ENCODE results near the gene EGFR.
A peak's percentile ranks its signal among the peaks of the same experiment; 100 is the strongest.

The EGFR gene

DNA sequence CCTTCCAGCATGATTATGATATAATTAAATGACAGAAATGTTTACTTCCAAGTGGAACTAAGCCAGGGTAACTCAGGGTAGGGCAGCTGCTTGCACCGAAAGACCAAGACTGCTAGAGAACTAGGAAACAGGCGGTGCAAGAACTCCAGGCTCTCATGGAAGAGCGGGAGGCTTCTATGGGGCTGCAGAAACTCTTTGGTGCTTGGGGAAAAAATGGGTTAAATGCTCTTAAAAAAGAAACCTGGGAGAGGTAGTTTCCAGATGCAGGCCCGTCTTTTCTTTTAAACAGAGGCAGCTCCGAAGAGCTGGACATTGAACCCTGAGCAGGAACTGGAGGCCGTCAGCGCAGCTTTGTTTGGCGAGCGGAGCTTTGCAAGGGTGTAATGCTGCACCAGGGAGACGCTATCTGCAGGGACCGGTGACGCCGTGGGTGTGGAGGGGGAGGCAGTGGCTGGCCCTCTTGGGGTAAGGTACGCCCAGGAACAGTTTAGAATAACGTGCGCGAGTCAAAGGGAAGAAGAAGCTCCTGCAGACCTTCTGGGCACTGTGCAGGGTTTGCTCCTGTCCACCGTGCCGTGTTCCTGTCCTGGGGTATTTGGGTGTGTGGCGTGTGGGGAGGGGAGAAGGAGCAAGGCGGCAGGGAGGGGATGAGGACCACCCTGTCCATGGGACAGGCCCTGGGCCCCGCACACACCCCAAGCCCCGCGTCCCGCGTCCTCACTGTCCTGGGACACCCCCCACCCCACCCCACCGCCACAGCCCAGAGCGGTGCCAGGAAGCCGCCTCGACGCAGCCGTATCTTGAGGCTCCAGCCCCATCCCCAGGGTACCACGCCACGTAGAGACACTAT lies 59.0 kb downstream of the EGFR start:
- DNase-seq (ENCODE audit: low read depth), result no peak
- TF ChIP-seq, protein P1, sequence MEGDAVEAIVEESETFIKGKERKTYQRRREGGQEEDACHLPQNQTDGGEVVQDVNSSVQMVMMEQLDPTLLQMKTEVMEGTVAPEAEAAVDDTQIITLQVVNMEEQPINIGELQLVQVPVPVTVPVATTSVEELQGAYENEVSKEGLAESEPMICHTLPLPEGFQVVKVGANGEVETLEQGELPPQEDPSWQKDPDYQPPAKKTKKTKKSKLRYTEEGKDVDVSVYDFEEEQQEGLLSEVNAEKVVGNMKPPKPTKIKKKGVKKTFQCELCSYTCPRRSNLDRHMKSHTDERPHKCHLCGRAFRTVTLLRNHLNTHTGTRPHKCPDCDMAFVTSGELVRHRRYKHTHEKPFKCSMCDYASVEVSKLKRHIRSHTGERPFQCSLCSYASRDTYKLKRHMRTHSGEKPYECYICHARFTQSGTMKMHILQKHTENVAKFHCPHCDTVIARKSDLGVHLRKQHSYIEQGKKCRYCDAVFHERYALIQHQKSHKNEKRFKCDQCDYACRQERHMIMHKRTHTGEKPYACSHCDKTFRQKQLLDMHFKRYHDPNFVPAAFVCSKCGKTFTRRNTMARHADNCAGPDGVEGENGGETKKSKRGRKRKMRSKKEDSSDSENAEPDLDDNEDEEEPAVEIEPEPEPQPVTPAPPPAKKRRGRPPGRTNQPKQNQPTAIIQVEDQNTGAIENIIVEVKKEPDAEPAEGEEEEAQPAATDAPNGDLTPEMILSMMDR (conservative IDR thresholded peaks at IDR 0.05; ENCODE audit: control insufficient read depth, insufficient read depth, low read depth, low read length), result no peak
- no peak overlapping the region for H3K4me3 ChIP-seq (ENCODE audit: control insufficient read depth, low read depth, low read length)

DNA sequence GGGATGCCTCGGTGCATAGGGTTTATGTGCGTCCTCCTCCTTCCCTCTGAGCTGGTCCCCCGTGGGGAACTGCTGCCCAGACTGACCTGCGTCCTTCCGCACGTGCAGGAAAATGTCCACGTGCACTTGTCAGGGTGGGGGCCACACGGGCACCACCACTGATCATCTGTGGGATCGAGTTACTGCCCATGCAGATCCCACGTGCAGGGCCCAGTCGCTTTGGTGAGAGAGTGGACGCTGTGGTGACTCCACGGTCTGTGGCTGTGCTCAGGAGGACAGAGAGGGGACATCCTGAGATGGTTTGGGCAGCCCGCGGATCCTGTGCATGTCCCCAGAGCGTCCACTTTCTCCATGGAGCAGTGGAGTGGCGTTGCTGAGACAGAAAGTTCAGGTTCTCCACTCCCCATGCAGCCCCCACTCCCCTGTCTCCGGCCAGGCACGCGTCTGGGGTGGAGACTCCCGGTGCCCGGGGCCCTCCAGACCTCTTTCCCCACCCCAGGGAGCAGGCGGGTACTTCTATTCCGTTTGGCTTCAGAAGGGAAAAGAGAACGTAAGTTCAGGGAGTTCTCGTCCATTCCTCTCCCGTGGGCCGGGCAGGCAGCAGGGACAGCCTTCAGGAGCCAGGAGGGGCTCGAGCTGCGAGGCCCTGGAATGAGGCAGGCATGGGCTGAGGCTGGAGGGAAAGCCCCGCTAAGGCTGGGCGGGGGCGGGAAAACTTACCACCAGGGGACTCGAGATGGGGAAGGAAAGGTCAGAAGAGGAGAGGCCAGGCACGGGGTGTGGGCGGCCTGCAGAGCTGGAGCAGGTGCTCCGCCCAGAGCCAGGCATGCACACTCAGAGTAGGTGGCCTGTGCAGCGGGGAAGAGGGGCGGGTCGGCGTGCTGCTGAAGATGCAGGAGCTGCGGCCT lies 59.9 kb downstream of the EGFR start:
- no peak overlapping the region for H3K4me3 ChIP-seq (ENCODE audit: control insufficient read depth, low read depth, low read length)
- TF ChIP-seq, protein P1 (conservative IDR thresholded peaks at IDR 0.05; ENCODE audit: control insufficient read depth, insufficient read depth, low read depth, low read length), result no peak
- peak; percentile 50 for DNase-seq (ENCODE audit: low read depth)

DNA sequence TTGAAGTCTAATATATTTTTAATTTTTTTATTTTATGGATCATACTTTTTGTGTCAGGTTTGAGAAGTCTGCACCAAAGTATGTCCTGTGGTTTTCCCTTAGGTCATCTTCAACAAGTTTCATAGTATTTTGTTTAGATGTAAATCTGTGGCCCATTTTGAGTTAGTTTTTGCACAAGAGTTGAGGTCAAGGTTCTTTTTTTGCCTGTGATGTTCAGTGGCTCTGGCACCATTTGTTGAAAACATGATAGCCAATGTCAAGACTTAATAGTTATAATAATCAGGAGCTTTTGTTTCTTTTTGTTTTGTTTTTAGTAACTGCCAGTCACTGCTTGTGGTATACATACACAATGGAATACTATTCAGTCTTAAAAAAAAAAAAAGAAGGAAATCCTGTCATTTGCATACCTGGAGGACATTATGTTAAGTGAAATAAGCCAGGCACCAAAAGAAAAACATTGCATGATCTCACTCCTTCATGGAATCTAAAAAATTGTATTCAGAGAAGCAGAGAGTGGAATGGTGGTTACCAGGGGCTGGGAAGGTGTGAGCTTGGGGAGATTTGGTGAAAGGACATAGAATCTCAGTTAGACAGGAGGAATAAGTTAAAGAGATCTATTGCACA lies 61.3 kb downstream of the EGFR start:
- H3K4me3 ChIP-seq (ENCODE audit: control insufficient read depth, low read depth, low read length), result no peak overlapping the region
- DNase-seq (ENCODE audit: low read depth), result no peak
- TF ChIP-seq, protein P1 (conservative IDR thresholded peaks at IDR 0.05; ENCODE audit: control insufficient read depth, insufficient read depth, low read depth, low read length), result no peak

DNA sequence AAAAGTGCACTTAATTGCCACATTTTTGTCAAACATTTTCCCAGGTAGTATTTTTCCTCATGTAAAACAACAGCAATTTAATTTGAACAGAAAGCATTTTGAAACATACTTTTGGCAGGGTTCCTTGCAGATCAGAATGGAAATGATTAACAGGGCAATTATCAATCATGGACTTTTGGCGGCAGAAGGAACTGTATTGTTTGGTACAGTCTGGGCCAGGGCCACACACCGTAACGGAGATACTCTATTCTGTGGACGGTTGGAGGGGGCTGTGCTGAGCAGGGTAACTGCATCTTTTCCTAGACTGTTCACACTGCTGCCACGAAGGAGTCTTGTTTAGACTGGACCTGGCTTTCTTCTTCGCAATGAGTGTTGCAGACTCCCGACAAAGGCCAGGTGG lies 62.3 kb downstream of the EGFR start:
- no peak for DNase-seq (ENCODE audit: low read depth)
- H3K4me3 ChIP-seq (ENCODE audit: control insufficient read depth, low read depth, low read length), result no peak overlapping the region
- TF ChIP-seq, protein P1 (conservative IDR thresholded peaks at IDR 0.05; ENCODE audit: control insufficient read depth, insufficient read depth, low read depth, low read length), result no peak

DNA sequence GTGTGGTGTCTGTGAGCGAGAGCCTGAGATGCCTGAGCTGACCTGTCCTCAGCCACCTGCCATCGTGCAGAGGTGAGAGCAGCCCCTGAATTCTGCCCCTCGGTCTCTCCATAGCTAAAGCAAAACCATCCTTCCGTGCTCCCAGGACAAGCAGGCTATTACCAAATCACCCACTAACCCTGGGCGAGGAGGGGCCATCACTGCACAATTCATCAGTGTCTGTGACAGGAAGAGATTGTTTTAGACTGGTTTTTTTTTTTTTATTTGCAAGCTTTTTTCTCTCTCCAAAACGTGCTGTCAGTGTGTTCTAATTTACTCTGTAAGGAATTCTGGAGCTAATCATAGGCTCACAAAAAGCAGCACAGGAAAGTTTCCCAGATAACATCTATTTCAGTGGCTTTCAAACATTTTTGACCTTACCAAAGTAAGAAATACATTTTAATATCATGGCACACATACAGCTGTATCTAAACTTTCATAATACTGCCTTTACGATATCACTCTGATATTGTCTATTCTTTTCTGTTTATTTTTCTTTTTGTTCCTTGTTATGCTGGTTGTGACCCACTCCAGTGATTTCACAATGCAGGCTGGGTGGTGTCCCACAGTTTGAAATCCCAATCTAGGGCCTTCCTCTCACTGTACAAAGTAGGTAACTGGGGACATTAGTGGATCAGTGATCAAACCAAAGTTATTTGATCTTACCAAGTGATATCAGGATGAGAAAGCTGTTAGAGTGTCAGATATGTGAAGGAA lies 62.8 kb downstream of the EGFR start:
- no peak for DNase-seq (ENCODE audit: low read depth)
- TF ChIP-seq, protein P1 (conservative IDR thresholded peaks at IDR 0.05; ENCODE audit: control insufficient read depth, insufficient read depth, low read depth, low read length), result no peak
- H3K4me3 ChIP-seq (ENCODE audit: control insufficient read depth, low read depth, low read length), result no peak overlapping the region

DNA sequence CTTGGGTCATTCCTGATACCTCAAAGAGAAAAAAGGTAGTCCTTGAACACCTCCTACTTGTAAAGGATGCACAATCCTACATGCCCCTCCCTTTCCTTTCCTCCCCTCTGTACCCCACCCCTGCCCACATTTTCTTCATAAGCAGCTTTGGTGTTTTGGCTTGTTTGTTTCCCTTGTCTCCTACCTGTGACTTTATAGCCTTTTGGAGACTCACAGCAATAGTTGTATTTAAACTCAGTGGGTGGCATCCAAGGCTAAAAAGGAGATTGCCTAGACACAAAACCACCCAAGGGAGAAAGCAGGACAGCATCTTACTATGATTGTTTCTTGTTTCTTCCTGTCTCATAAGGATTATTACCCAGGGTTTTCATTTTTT lies 63.4 kb downstream of the EGFR start:
- TF ChIP-seq, protein P1 (conservative IDR thresholded peaks at IDR 0.05; ENCODE audit: control insufficient read depth, insufficient read depth, low read depth, low read length), result no peak
- no peak overlapping the region for H3K4me3 ChIP-seq (ENCODE audit: control insufficient read depth, low read depth, low read length)
- DNase-seq (ENCODE audit: low read depth), result no peak

Measured in fibroblast of mammary gland (primary cell).